Measurements from ENCODE around the gene USP37.

The USP37 gene

DNA sequence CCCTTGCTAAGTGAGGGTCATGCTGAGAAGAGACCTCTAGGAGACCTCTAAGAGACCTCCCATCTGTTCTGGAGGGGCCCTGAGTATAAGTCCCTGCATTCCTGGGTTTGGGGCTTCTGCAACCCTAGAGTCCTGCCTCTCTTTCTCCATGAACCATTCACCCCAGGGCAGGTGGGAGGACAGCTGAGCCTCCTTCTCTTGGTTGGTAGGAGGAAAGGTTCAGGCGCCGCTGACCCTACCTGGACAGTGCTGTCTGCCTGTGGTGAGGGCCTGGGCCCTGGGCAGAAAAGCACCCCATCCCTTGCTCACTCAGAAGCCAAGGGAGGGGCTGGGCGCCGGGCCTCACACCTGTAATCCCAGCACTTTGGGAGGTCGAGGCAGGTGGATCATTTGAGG lies 149.8 kb downstream of the USP37 start:
- DNase-seq (ENCODE audit: extremely low spot score): no peak
- ChIA-PET POLR2A (no interaction called here), CTCF (interaction anchor here (0.7 to 1.1 kb wide), 3 partner anchors 9 to 21 kb away, joined by 3 read pairs; no protein-coding TSS in a partner anchor)
- TF ChIP-seq, protein P1, sequence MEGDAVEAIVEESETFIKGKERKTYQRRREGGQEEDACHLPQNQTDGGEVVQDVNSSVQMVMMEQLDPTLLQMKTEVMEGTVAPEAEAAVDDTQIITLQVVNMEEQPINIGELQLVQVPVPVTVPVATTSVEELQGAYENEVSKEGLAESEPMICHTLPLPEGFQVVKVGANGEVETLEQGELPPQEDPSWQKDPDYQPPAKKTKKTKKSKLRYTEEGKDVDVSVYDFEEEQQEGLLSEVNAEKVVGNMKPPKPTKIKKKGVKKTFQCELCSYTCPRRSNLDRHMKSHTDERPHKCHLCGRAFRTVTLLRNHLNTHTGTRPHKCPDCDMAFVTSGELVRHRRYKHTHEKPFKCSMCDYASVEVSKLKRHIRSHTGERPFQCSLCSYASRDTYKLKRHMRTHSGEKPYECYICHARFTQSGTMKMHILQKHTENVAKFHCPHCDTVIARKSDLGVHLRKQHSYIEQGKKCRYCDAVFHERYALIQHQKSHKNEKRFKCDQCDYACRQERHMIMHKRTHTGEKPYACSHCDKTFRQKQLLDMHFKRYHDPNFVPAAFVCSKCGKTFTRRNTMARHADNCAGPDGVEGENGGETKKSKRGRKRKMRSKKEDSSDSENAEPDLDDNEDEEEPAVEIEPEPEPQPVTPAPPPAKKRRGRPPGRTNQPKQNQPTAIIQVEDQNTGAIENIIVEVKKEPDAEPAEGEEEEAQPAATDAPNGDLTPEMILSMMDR (IDR thresholded peaks at IDR 0.05; ENCODE audit: control extremely low read depth, extremely low read depth, low read depth, missing control alignments): no peak

DNA sequence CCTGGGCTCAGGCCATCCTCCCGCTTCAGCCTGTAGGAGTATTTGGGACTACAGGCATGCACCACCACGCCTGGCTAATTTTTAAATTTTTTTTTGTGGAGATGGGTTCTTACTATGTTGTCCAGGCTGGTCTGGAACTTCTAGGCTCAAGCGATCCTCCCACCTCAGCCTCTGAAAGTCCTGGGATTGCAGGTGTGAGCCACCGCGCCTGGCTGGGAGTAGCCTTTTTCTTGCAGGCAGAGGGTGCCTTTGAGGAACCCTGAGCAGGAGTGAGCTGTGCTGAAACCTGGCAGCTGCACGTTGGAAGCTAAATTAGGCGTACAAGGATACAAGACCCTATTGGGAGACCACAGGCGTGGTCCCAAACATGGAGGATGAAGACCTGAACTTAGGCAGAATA lies 160.4 kb downstream of the USP37 start:
- ChIA-PET POLR2A (no interaction called here), CTCF (interaction anchor here (0.9 kb wide), 2 partner anchors 136 to 221 kb away, joined by 3 read pairs; no protein-coding TSS in a partner anchor)
- TF ChIP-seq, protein P1 (IDR thresholded peaks at IDR 0.05; ENCODE audit: control extremely low read depth, extremely low read depth, low read depth, missing control alignments): no peak
- DNase-seq (ENCODE audit: extremely low spot score): no peak

DNA sequence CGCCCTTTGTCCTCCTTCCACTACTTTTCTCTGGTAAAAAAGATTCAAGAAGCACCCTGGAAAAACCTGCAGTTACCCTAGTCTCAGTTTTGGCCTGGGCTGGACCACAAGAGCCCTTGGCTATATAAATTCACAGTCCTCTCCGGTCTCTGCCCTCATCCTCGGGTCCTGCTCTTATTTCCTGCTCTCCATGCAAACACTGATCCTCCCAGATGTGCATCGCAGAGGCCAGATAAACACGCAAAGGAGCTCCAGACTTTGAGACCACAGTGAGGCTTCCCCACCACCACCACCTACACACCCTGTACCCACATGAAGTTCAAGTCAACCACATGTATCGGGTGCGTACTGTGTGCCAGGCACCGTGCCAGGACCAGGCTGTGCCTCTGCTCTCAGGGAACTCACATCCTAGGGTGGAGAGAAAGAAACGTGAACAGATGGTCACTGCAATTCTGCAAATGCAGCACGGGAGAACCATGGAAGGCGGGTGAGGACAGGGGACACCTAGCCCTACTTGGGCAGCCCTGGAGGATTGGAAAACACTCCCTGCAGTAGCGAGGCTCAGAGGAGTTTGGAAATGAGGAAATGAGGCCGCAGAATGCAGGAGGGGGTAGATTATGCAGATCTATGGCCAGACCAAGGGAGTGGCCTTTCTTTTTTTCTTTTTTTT lies 161.1 kb downstream of the USP37 start:
- TF ChIP-seq, protein P1 (IDR thresholded peaks at IDR 0.05; ENCODE audit: control extremely low read depth, extremely low read depth, low read depth, missing control alignments): no peak
- CTCF ChIA-PET: interaction anchor here (0.6 to 1.4 kb wide), 6 partner anchors 11 to 221 kb away, joined by 3 to 7 read pairs (median 3); no protein-coding TSS in a partner anchor
- POLR2A ChIA-PET: no interaction called here
- no peak for DNase-seq (ENCODE audit: extremely low spot score)

DNA sequence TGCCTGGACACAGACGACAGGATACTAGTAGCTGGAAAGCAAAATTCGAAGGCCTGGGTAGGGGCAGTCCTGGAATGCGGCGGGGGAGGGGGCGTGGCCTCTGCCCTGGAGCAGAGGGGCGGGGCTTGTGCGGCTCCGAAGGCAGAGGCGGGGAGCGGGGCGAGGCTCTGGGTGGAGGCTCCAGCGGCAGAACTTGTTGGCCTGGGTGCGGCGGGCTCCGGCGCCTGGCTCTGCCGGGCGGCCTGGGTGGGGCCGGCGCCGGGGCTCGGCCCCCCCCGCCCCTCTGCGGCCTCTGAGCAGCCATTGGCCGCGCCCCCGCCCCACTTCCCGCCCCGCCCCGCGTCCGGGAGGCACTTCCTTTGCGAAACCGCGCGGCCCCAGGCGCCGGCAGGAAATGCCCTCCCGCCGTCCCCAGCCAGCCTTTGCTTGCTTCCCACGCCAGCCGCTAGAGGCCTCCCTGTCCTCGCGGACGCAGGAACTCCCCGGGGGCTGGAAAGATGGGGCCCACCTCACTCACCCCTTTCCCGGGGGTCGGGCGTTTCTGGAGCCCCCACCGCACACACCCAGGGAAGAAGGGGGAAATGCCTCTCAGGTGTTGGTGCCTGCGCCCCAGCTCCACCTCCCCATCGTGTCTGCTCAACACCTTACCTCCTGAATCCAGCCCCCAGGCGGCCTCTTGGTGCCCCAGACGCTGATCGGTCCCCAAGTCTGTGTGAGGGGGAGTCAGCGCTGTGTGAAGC lies 161.8 kb downstream of the USP37 start:
- ChIA-PET CTCF (interaction anchor here (0.9 to 1.4 kb wide), 6 partner anchors 15 to 158 kb away, joined by 3 to 7 read pairs (median 4); no protein-coding TSS in a partner anchor), POLR2A (no interaction called here)
- DNase-seq (ENCODE audit: extremely low spot score): peak; percentile 93
- TF ChIP-seq, protein P1 (IDR thresholded peaks at IDR 0.05; ENCODE audit: control extremely low read depth, extremely low read depth, low read depth, missing control alignments): peak; percentile 93

DNA sequence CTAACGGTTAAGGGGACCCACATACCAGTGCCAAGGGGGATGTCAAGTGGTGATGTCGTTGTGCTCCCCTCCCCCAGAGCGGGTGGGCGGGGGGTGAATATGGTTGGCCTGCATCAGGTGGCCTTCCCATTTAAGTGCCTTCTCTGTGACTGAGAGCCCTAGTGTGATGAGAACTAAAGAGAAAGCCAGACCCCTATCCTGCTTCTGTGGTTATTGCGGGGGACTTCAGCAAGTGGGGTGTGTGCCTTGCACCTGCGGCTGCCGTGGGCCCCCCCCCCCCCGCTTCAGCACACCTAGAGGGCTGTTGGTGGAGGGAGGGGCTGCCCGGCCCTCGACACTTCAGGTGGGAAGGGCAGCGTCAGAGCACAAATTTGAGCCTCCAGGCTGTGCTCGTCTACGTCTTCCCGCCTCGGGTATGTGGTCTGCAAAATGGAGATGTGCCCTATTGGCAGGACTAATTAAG lies 162.4 kb downstream of the USP37 start:
- ChIA-PET CTCF (interaction anchor here (1.3 to 1.7 kb wide), 3 partner anchors 12 to 107 kb away, joined by 4 to 5 read pairs (median 4); no protein-coding TSS in a partner anchor), POLR2A (interaction anchor here (0.6 to 0.9 kb wide), 2 partner anchors 10 to 143 kb away, joined by 3 to 6 read pairs; no protein-coding TSS in a partner anchor)
- DNase-seq (ENCODE audit: extremely low spot score): no peak
- TF ChIP-seq, protein P1 (IDR thresholded peaks at IDR 0.05; ENCODE audit: control extremely low read depth, extremely low read depth, low read depth, missing control alignments): no peak

DNA sequence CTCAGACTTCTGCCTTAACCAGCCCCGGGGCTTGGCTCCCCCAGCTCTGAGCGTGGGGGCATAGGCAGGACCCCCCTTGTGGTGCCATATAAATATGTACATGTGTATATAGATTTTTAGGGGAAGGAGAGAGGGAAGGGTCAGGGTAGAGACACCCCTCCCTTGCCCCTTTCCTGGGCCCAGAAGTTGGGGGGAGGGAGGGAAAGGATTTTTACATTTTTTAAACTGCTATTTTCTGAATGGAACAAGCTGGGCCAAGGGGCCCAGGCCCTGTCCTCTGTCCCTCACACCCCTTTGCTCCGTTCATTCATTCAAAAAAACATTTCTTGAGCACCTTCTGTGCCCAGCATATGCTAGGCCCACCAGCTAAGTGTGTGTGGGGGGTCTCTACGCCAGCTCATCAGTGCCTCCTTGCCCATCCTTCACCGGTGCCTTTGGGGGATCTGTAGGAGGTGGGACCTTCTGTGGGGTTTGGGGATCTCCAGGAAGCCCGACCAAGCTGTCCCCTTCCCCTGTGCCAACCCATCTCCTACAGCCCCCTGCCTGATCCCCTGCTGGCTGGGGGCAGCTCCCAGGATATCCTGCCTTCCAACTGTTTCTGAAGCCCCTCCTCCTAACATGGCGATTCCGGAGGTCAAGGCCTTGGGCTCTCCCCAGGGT lies 162.9 kb downstream of the USP37 start:
- CTCF ChIA-PET: interaction anchor here (1.1 to 1.7 kb wide), 6 partner anchors 9 to 443 kb away, joined by 3 to 8 read pairs (median 4); no protein-coding TSS in a partner anchor
- POLR2A ChIA-PET: interaction anchor here (0.6 to 0.9 kb wide), 2 partner anchors 10 to 144 kb away, joined by 3 to 6 read pairs; no protein-coding TSS in a partner anchor
- DNase-seq (ENCODE audit: extremely low spot score): no peak
- TF ChIP-seq, protein P1 (IDR thresholded peaks at IDR 0.05; ENCODE audit: control extremely low read depth, extremely low read depth, low read depth, missing control alignments): no peak
